HG02610 (cell line): ENCODE data around the gene MED13L.

Experiments used
- ATAC-seq: cut with Tn5 transposase; IDR thresholded peaks from one replicate; pipeline ENCODE4 v1.9.1; 2021; ENCODE audit warnings: mild to moderate bottlenecking, moderate library complexity; ENCODE audit not compliant: unreplicated experiment

MED13L gene

GRCh38 chr12:116159593-116160200 is 117.8 kb downstream of the MED13L start:
- no peak for ATAC-seq

- no peak for ATAC-seq
Observed at GRCh38 chr12:116159175-116159574, 118.3 kb downstream of the MED13L start.

- ATAC-seq = no peak
Observed at GRCh38 chr12:116157845-116158267, 119.6 kb downstream of the MED13L start.

- no peak for ATAC-seq
Observed at GRCh38 chr12:116156614-116157013, 120.9 kb downstream of the MED13L start.

- ATAC-seq = no peak
Observed at GRCh38 chr12:116155383-116155782, 122.1 kb downstream of the MED13L start.

- no peak for ATAC-seq
Observed at GRCh38 chr12:116153983-116154382, 123.5 kb downstream of the MED13L start.

GRCh38 chr12:116153113-116153512 is 124.4 kb downstream of the MED13L start:
- no peak for ATAC-seq

- no peak for ATAC-seq
Observed at GRCh38 chr12:116152268-116152667, 125.2 kb downstream of the MED13L start.

- ATAC-seq = no peak
Observed at GRCh38 chr12:116150452-116150851, 127.0 kb downstream of the MED13L start.

GRCh38 chr12:116150001-116150400 is 127.5 kb downstream of the MED13L start:
- ATAC-seq = no peak

GRCh38 chr12:116148844-116149243 is 128.6 kb downstream of the MED13L start:
- ATAC-seq = no peak

GRCh38 chr12:116146386-116146785 is 131.1 kb downstream of the MED13L start:
- ATAC-seq = no peak

- ATAC-seq = no peak
Observed at GRCh38 chr12:116145451-116145850, 132.0 kb downstream of the MED13L start.

- ATAC-seq = no peak
Observed at GRCh38 chr12:116144384-116144783, 133.1 kb downstream of the MED13L start.

- no peak for ATAC-seq
Observed at GRCh38 chr12:116143909-116144308, 133.6 kb downstream of the MED13L start.

GRCh38 chr12:116142936-116143898 is 134.3 kb downstream of the MED13L start:
- ATAC-seq = no peak

GRCh38 chr12:116141833-116142162 is 135.7 kb downstream of the MED13L start:
- no peak for ATAC-seq

- no peak for ATAC-seq
Observed at GRCh38 chr12:116141110-116141832, 136.2 kb downstream of the MED13L start.

GRCh38 chr12:116140529-116140928 is 137.0 kb downstream of the MED13L start:
- ATAC-seq = no peak

- ATAC-seq = no peak
Observed at GRCh38 chr12:116138781-116139180, 138.7 kb downstream of the MED13L start.

GRCh38 chr12:116138364-116138763 is 139.1 kb downstream of the MED13L start:
- ATAC-seq = no peak

- ATAC-seq = no peak
Observed at GRCh38 chr12:116137318-116137717, 140.2 kb downstream of the MED13L start.
